22Rv1 (cell line): Measurements from ENCODE around the gene SPATA31D3.

Experiments
- CTCF ChIP-seq: fragments of 450-650 bp; IDR thresholded peaks from 2 replicates; pipeline ENCODE4 v1.5.1; 2017; ENCODE audit warnings: mild to moderate bottlenecking
- ZFX ChIP-seq: fragments of 450-650 bp; IDR thresholded peaks from 2 replicates; pipeline ENCODE4 v1.6.1; 2017; ENCODE audit warnings: antibody characterized with exemption, borderline replicate concordance

GRCh38 chr9:81968026-81968425 lies 24.7 kb downstream of the SPATA31D3 start:
- TF ChIP-seq CTCF (no peak), ZFX (no peak)
